ENCODE measurements around the gene TMEM145. TPM values are rescaled to one million over a fixed set of nuclear protein-coding genes. Genes with fewer than 3 reads are reported as not detected.

TMEM145 gene
- total and polyA plus RNA-seq, 9 of the 15 experiments (the other 6 are each of a cell fraction or from before 2014, with no cell fraction given): 0.80 to 5.5 (median 1.9) TPM; not detected in 3

DNA sequence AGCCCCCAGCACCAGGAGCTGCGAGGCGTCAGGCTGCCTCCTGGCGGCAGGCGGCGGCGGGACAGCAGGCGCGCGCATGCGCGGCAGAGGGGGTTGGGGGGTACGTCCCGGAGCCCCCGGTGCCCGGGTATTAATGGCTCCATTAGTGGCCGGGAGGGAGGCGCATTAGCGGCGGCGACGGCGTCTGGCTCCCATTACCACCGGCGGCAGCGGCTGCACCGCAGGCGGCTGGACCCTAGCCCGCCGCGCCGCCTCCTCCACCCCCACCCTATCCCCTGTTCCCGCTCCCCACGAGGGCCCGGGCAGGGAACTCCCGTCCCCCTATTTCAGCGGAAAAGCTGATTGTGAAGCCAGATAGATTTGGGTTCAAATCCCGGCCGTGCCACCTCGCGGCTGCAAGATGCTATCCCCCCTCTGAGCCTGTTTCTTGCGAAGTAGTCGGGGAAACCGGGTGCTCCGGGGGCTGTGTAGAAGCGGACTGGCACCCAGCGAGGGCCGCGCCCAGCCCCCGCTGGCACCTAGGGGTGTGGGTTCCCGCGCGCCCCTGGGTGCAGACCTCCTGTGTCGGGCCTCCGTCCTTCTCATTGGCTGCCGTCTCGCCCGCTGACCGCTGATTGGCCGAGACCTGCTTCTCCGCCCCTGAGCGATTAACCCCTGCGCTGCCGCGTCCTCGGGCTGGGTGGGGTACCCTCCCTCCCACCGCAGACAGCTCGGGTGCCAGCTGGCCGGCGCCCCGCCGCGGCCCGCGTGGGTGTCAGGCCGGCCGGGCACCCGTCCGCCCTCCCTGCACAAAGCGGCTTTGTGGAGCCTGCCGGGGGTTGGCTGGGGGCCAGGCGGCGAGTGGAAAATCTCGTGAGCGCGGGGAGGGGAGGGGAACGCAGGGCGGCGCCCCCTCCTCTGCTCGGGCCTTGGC, 33.0 kb upstream of the TMEM145 start (continued):
- TF ChIP-seq HOXB6 (CRISPR knock-in tag; IDR thresholded peaks at IDR 0.05; ENCODE audit: borderline replicate concordance) (no peak), MECOM (CRISPR knock-in tag; IDR thresholded peaks at IDR 0.05) (no peak), ZNF174 (CRISPR knock-in tag; IDR thresholded peaks at IDR 0.05) (no peak), TCF3 (CRISPR knock-in tag; IDR thresholded peaks at IDR 0.05) (no peak), RBM17 (IDR thresholded peaks at IDR 0.05; ENCODE audit: borderline replicate concordance, low read depth, low read length) (no peak), SMC3 (conservative IDR thresholded peaks at IDR 0.05; ENCODE audit: insufficient read depth, low read depth, low read length) (peak; percentile 62), KAT2B (IDR thresholded peaks at IDR 0.05; ENCODE audit: low read depth, low read length) (no peak), ARNT (IDR thresholded peaks at IDR 0.05) (no peak), ZNF316 (IDR thresholded peaks at IDR 0.05) (no peak), ZNF232 (CRISPR knock-in tag; IDR thresholded peaks at IDR 0.05) (no peak), ZZZ3 (IDR thresholded peaks at IDR 0.05) (no peak), FOXM1 (IDR thresholded peaks at IDR 0.05; ENCODE audit: low read depth) (no peak), FOXM1 (CRISPR knock-in tag; IDR thresholded peaks at IDR 0.05; ENCODE audit: low read depth) (no peak), NFE2 (IDR thresholded peaks at IDR 0.05; ENCODE audit: low read depth) (no peak), ZNF354B (CRISPR knock-in tag; IDR thresholded peaks at IDR 0.05) (no peak), RFX7 (CRISPR knock-in tag; IDR thresholded peaks at IDR 0.05) (no peak), PREB (CRISPR knock-in tag; IDR thresholded peaks at IDR 0.05) (no peak)
- TF ChIP-seq, protein P1, sequence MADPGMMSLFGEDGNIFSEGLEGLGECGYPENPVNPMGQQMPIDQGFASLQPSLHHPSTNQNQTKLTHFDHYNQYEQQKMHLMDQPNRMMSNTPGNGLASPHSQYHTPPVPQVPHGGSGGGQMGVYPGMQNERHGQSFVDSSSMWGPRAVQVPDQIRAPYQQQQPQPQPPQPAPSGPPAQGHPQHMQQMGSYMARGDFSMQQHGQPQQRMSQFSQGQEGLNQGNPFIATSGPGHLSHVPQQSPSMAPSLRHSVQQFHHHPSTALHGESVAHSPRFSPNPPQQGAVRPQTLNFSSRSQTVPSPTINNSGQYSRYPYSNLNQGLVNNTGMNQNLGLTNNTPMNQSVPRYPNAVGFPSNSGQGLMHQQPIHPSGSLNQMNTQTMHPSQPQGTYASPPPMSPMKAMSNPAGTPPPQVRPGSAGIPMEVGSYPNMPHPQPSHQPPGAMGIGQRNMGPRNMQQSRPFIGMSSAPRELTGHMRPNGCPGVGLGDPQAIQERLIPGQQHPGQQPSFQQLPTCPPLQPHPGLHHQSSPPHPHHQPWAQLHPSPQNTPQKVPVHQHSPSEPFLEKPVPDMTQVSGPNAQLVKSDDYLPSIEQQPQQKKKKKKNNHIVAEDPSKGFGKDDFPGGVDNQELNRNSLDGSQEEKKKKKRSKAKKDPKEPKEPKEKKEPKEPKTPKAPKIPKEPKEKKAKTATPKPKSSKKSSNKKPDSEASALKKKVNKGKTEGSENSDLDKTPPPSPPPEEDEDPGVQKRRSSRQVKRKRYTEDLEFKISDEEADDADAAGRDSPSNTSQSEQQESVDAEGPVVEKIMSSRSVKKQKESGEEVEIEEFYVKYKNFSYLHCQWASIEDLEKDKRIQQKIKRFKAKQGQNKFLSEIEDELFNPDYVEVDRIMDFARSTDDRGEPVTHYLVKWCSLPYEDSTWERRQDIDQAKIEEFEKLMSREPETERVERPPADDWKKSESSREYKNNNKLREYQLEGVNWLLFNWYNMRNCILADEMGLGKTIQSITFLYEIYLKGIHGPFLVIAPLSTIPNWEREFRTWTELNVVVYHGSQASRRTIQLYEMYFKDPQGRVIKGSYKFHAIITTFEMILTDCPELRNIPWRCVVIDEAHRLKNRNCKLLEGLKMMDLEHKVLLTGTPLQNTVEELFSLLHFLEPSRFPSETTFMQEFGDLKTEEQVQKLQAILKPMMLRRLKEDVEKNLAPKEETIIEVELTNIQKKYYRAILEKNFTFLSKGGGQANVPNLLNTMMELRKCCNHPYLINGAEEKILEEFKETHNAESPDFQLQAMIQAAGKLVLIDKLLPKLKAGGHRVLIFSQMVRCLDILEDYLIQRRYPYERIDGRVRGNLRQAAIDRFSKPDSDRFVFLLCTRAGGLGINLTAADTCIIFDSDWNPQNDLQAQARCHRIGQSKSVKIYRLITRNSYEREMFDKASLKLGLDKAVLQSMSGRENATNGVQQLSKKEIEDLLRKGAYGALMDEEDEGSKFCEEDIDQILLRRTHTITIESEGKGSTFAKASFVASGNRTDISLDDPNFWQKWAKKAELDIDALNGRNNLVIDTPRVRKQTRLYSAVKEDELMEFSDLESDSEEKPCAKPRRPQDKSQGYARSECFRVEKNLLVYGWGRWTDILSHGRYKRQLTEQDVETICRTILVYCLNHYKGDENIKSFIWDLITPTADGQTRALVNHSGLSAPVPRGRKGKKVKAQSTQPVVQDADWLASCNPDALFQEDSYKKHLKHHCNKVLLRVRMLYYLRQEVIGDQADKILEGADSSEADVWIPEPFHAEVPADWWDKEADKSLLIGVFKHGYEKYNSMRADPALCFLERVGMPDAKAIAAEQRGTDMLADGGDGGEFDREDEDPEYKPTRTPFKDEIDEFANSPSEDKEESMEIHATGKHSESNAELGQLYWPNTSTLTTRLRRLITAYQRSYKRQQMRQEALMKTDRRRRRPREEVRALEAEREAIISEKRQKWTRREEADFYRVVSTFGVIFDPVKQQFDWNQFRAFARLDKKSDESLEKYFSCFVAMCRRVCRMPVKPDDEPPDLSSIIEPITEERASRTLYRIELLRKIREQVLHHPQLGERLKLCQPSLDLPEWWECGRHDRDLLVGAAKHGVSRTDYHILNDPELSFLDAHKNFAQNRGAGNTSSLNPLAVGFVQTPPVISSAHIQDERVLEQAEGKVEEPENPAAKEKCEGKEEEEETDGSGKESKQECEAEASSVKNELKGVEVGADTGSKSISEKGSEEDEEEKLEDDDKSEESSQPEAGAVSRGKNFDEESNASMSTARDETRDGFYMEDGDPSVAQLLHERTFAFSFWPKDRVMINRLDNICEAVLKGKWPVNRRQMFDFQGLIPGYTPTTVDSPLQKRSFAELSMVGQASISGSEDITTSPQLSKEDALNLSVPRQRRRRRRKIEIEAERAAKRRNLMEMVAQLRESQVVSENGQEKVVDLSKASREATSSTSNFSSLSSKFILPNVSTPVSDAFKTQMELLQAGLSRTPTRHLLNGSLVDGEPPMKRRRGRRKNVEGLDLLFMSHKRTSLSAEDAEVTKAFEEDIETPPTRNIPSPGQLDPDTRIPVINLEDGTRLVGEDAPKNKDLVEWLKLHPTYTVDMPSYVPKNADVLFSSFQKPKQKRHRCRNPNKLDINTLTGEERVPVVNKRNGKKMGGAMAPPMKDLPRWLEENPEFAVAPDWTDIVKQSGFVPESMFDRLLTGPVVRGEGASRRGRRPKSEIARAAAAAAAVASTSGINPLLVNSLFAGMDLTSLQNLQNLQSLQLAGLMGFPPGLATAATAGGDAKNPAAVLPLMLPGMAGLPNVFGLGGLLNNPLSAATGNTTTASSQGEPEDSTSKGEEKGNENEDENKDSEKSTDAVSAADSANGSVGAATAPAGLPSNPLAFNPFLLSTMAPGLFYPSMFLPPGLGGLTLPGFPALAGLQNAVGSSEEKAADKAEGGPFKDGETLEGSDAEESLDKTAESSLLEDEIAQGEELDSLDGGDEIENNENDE (IDR thresholded peaks at IDR 0.05; ENCODE audit: low read depth, low read length): no peak

All from K562 (cell line).